ENCODE data around the gene ABLIM2. TPM values are rescaled to one million over a fixed set of nuclear protein-coding genes. Genes with fewer than 3 reads are reported as not detected.

ABLIM2 gene
- total RNA-seq, 1 experiment from 2014 or later = 6.1 TPM

DNA sequence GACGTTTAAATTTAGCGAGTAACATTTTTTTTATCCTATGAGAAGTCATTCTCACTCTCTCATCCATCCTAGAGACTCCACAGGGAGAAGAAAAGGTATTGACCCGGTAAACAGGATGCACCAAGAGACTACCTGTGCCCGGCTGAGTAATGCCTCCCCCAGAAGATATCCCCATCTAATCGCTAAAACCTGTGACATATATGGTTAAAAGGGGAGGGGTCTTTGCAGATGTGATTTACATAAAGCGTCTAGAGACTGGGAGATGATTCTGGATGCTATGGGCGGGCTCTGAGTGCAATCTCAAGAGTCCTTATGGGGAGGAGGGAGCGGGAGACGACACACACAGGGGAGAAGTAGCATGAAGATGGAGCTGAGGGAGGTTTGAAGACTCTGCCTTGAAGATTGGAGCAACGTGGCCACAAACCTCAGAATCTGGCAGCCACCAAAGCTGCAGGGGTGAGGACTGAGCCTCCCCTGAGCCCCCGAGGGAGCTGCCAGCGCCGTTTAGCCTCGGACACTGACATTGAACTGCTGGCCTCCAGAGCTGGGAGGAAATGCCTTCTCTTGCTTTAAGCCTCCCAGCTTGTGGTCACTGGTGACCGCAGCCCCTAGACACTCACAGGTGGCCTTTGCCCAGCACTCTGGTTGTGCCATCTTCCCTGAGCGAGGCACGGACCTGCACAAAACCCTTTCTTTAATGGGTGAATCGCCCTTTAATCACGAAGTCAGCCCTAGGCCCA lies 11.2 kb downstream of the ABLIM2 start:
- no peaks in the 10 kb centered on the region for H3K9me2 ChIP-seq (ENCODE audit: insufficient read depth)
- H3K4me1 ChIP-seq (ENCODE audit: control insufficient read depth in 1 of 2, insufficient read depth in 2 of 2, low read length in 2 of 2) = peaks cover 11 to 18% of the 10 kb centered on the region in 2 experiments
- no peak overlapping the region for H3K27ac ChIP-seq (ENCODE audit: low read depth, low read length)
- H3K27me3 ChIP-seq (ENCODE audit: insufficient read depth, low read length) = no peaks in the 10 kb centered on the region
- no peak overlapping the region for H3K4me2 ChIP-seq (ENCODE audit: low read length)
- ChIA-PET CTCF (no interaction called here), POLR2A (no interaction called here), RAD21 (ENCODE audit: low non-redundant PET in 1 of 2, low total read pairs in 2 of 2, uncharacterized antibody in 2 of 2, unreplicated experiment in 2 of 2) (no interaction called here)
- H4K20me1 ChIP-seq (ENCODE audit: insufficient read depth) = no peaks in the 10 kb centered on the region
- TF ChIP-seq SIN3A (IDR thresholded peaks at IDR 0.05; ENCODE audit: low read depth) (no peak), POLR2A (IDR thresholded peaks at IDR 0.05; ENCODE audit: borderline replicate concordance, extremely low read depth, insufficient read depth, insufficient read length) (no peak)
- DNase-seq (ENCODE audit: low read depth, low spot score) = no peak
- ATAC-seq = no peak
- H3K9me3 ChIP-seq (ENCODE audit: control insufficient read depth in 1 of 2, insufficient read depth in 1 of 2, low read depth in 1 of 2, low read length in 2 of 2) = no peaks in the 10 kb centered on the region
- intact Hi-C loops (cut with micrococcal nuclease) = no loop called here
- H2AFZ ChIP-seq (ENCODE audit: low read depth, low read length, poor library complexity, severe bottlenecking) = no peak overlapping the region
- H3K9ac ChIP-seq (ENCODE audit: low read length) = no peak overlapping the region
- no peak overlapping the region for H3K4me3 ChIP-seq (replicated peaks in 1 of 2; ENCODE audit: low read depth in 1 of 2, low read length in 2 of 2)
- no TSS peak for BruUV-seq (replicated peaks)
- H3K79me2 ChIP-seq (ENCODE audit: insufficient read depth, low read length) = no peaks in the 10 kb centered on the region
- H3K36me3 ChIP-seq (ENCODE audit: control insufficient read depth in 1 of 2, insufficient read depth in 2 of 2, low read length in 2 of 2) = no peaks in the 10 kb centered on the region

DNA sequence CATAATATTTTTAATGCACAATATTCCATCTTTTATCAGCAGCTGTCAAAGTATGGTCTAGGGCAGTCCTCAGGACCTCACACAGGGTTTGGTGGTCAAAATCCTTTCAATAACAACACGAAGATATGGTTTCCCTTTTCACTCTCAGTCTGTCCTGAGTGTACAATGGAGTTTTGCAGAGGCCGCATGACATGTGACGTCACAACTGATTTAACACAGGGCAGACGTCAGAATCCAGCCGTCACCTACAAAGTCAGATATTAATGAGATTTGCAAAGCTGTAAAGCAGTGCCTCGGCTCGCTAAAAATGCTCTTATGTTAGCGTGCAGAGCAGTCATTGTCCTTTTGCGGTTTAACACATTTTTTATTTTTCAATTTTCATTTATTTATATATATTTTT lies 12.5 kb downstream of the ABLIM2 start:
- no peak overlapping the region for H3K27ac ChIP-seq (ENCODE audit: low read depth, low read length)
- no TSS peak for BruUV-seq (replicated peaks)
- no peaks in the 10 kb centered on the region for H4K20me1 ChIP-seq (ENCODE audit: insufficient read depth)
- no peaks in the 10 kb centered on the region for H3K9me3 ChIP-seq (ENCODE audit: control insufficient read depth in 1 of 2, insufficient read depth in 1 of 2, low read depth in 1 of 2, low read length in 2 of 2)
- CTCF ChIA-PET = no interaction called here
- H2AFZ ChIP-seq (ENCODE audit: low read depth, low read length, poor library complexity, severe bottlenecking) = no peak overlapping the region
- peak overlapping the region; percentile 45; the same call in 1 of the 2 replicates for H3K4me2 ChIP-seq (ENCODE audit: low read length)
- no peak overlapping the region for H3K4me3 ChIP-seq (replicated peaks in 1 of 2; ENCODE audit: low read depth in 1 of 2, low read length in 2 of 2)
- H3K79me2 ChIP-seq (ENCODE audit: insufficient read depth, low read length) = no peaks in the 10 kb centered on the region
- H3K27me3 ChIP-seq (ENCODE audit: insufficient read depth, low read length) = no peaks in the 10 kb centered on the region
- POLR2A ChIA-PET = no interaction called here
- H3K9me2 ChIP-seq (ENCODE audit: insufficient read depth) = no peaks in the 10 kb centered on the region
- intact Hi-C loops (cut with micrococcal nuclease) = no loop called here
- no peaks in the 10 kb centered on the region for H3K36me3 ChIP-seq (ENCODE audit: control insufficient read depth in 1 of 2, insufficient read depth in 2 of 2, low read length in 2 of 2)
- ATAC-seq = no peak
- H3K4me1 ChIP-seq (ENCODE audit: control insufficient read depth in 1 of 2, insufficient read depth in 2 of 2, low read length in 2 of 2) = peaks cover 11 to 18% of the 10 kb centered on the region in 2 experiments
- H3K9ac ChIP-seq (ENCODE audit: low read length) = no peak overlapping the region
- DNase-seq (ENCODE audit: low read depth, low spot score) = no peak
- RAD21 ChIA-PET (ENCODE audit: low non-redundant PET in 1 of 2, low total read pairs in 2 of 2, uncharacterized antibody in 2 of 2, unreplicated experiment in 2 of 2) = no interaction called here
- TF ChIP-seq ZFX (IDR thresholded peaks at IDR 0.05) = no peak
- no peak for TF ChIP-seq CBX3 (IDR thresholded peaks at IDR 0.05; ENCODE audit: low read depth)
- TF ChIP-seq ELF1 (IDR thresholded peaks at IDR 0.05; ENCODE audit: borderline replicate concordance, low read depth) = no peak
- no peak for TF ChIP-seq ZNF274 (IDR thresholded peaks at IDR 0.05; ENCODE audit: low read depth, low read length)
- TF ChIP-seq, protein P1, sequence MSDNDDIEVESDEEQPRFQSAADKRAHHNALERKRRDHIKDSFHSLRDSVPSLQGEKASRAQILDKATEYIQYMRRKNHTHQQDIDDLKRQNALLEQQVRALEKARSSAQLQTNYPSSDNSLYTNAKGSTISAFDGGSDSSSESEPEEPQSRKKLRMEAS (IDR thresholded peaks at IDR 0.05) = no peak
- TF ChIP-seq EGR1 (IDR thresholded peaks at IDR 0.05; ENCODE audit: low read depth) = no peak
- TF ChIP-seq, protein P2, sequence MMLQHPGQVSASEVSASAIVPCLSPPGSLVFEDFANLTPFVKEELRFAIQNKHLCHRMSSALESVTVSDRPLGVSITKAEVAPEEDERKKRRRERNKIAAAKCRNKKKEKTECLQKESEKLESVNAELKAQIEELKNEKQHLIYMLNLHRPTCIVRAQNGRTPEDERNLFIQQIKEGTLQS (IDR thresholded peaks at IDR 0.05) = no peak
- TF ChIP-seq, protein P3, sequence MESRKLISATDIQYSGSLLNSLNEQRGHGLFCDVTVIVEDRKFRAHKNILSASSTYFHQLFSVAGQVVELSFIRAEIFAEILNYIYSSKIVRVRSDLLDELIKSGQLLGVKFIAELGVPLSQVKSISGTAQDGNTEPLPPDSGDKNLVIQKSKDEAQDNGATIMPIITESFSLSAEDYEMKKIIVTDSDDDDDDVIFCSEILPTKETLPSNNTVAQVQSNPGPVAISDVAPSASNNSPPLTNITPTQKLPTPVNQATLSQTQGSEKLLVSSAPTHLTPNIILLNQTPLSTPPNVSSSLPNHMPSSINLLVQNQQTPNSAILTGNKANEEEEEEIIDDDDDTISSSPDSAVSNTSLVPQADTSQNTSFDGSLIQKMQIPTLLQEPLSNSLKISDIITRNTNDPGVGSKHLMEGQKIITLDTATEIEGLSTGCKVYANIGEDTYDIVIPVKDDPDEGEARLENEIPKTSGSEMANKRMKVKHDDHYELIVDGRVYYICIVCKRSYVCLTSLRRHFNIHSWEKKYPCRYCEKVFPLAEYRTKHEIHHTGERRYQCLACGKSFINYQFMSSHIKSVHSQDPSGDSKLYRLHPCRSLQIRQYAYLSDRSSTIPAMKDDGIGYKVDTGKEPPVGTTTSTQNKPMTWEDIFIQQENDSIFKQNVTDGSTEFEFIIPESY (IDR thresholded peaks at IDR 0.05; ENCODE audit: extremely low read depth, insufficient replicate concordance, low read length) = no peak
- TF ChIP-seq EZH2 (IDR thresholded peaks at IDR 0.05) = no peak
- no peak for TF ChIP-seq SRF (IDR thresholded peaks at IDR 0.05; ENCODE audit: low read depth)
- TF ChIP-seq, protein P4, sequence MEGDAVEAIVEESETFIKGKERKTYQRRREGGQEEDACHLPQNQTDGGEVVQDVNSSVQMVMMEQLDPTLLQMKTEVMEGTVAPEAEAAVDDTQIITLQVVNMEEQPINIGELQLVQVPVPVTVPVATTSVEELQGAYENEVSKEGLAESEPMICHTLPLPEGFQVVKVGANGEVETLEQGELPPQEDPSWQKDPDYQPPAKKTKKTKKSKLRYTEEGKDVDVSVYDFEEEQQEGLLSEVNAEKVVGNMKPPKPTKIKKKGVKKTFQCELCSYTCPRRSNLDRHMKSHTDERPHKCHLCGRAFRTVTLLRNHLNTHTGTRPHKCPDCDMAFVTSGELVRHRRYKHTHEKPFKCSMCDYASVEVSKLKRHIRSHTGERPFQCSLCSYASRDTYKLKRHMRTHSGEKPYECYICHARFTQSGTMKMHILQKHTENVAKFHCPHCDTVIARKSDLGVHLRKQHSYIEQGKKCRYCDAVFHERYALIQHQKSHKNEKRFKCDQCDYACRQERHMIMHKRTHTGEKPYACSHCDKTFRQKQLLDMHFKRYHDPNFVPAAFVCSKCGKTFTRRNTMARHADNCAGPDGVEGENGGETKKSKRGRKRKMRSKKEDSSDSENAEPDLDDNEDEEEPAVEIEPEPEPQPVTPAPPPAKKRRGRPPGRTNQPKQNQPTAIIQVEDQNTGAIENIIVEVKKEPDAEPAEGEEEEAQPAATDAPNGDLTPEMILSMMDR (IDR thresholded peaks at IDR 0.05 in 2 of 3, conservative IDR thresholded peaks at IDR 0.05 in 1 of 3; ENCODE audit: borderline replicate concordance in 1 of 3, insufficient read depth in 1 of 3, low read depth in 2 of 3, low read length in 2 of 3) = no peak
- no peak for TF ChIP-seq TCF7L2 (IDR thresholded peaks at IDR 0.05; ENCODE audit: borderline replicate concordance, extremely low read depth, insufficient read depth, insufficient read length)
- no peak for TF ChIP-seq SIN3A (IDR thresholded peaks at IDR 0.05; ENCODE audit: low read depth)
- TF ChIP-seq EZH2phosphoT487 (IDR thresholded peaks at IDR 0.05; ENCODE audit: borderline replicate concordance) = no peak
- TF ChIP-seq JUND (IDR thresholded peaks at IDR 0.05) = no peak
- no peak for TF ChIP-seq RAD21 (IDR thresholded peaks at IDR 0.05; ENCODE audit: low read depth)
- TF ChIP-seq SP1 (IDR thresholded peaks at IDR 0.05; ENCODE audit: low read depth) = no peak
